Right atrium auricular region (tissue), 2 donors: ENCODE results near the gene HDAC9. TPM values are rescaled to one million over a fixed set of nuclear protein-coding genes. Genes with fewer than 3 reads are reported as not detected.
"Not testable (repeated sequence)": the region's sequence is repeated elsewhere in the genome, so short reads cannot be mapped to it uniquely, and the experiment has no call there.

ENCODE experiments used
- DNase-seq: peaks from one replicate; pipeline ENCODE4 v3.0.0-alpha.2; 2019; ENCODE audit warnings: low spot score
- H3K27ac ChIP-seq, 2 donors: fragments of 200-600 bp; sonication (generic); 1 replicate in 1 of 2; 2 replicates in 1 of 2; pipeline ENCODE4 v1.5.1; 2016 to 2019
- H3K27me3 ChIP-seq, 2 donors: fragments of 200-600 bp; sonication (generic); one replicate each; pipeline versions ENCODE4 v1.5.1 to v1.6.0; 2017 to 2019
- H3K36me3 ChIP-seq: fragments of 200-600 bp; sonication (generic); one replicate; pipeline ENCODE4 v1.5.1; 2016
- H3K4me1 ChIP-seq, 2 donors: fragments of 200-600 bp; sonication (generic); one replicate each; pipeline versions ENCODE4 v1.5.1 to v1.6.0; 2017 to 2019
- H3K4me3 ChIP-seq, 2 donors: fragments of 200-600 bp; sonication (generic); 1 replicate in 1 of 2; 2 replicates in 1 of 2; pipeline ENCODE4 v1.5.1; 2017 to 2019; ENCODE audit warnings: mild to moderate bottlenecking in 1 of 2, moderate library complexity in 1 of 2
- H3K9me3 ChIP-seq, 2 donors: fragments of 200-600 bp; sonication (generic); one replicate each; pipeline ENCODE4 v1.5.1; 2019
- CTCF ChIP-seq, 2 donors: fragments of 200-600 bp; sonication (generic); IDR thresholded peaks; one replicate each; pipeline ENCODE4 v1.5.1; 2019; ENCODE audit warnings: antibody characterized with exemption in 2 of 2
- total RNA-seq, 2 donors: library from RNA; depleted of rRNA; stranded (reverse); fragments of >200 nt; gene quantifications; one replicate each; pipeline ENCODE4 v1.1.0, GENCODE V29; 2016

The HDAC9 gene
- total RNA-seq, 2 donors from 2014 or later: 16.6 to 28.0 TPM

DNA sequence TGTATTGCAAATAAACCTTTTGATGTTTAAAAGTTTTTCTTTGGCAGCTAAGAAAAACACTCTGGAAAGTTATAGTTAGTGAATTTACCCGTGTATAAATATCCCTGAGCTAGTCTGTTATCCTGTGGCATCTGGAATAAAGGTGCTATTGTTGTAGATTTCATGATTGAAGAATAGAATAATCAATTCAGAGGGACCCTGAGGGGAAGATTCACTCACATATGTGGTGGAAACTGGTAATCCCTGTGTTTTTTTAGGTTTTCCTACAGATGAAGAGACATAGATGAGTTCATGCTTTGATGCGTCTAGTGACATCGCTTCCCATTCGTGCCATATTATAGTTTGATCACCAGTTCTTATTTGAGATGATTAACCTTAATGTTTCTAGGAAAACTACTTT lies 457.3 kb downstream of the HDAC9 start:
- Histone ChIP-seq H3K36me3 (no peaks in the 10 kb centered on the region), H3K9me3 (no peaks in the 10 kb centered on the region), H3K4me1 (no peaks in the 10 kb centered on the region), H3K27me3 (no peaks in the 10 kb centered on the region), H3K4me3 (no peak overlapping the region), H3K27ac (no peak overlapping the region)
- DNase-seq: no peak
- no peak for TF ChIP-seq CTCF (IDR thresholded peaks at IDR 0.05)

- Histone ChIP-seq H3K27ac (no peak overlapping the region), H3K27me3 (no peaks in the 10 kb centered on the region), H3K4me1 (no peaks in the 10 kb centered on the region), H3K36me3 (no peaks in the 10 kb centered on the region), H3K4me3 (no peak overlapping the region), H3K9me3 (no peaks in the 10 kb centered on the region)
- no peak for DNase-seq
- no peak for TF ChIP-seq CTCF (IDR thresholded peaks at IDR 0.05)
Observed at GRCh38 chr7:18958627-18959026, 463.1 kb downstream of the HDAC9 start.

- DNase-seq: no peak
- Histone ChIP-seq H3K4me3 (no peak overlapping the region), H3K36me3 (no peaks in the 10 kb centered on the region), H3K27ac (no peak overlapping the region), H3K27me3 (no peaks in the 10 kb centered on the region), H3K4me1 (no peaks in the 10 kb centered on the region), H3K9me3 (no peaks in the 10 kb centered on the region)
- no peak for TF ChIP-seq CTCF (IDR thresholded peaks at IDR 0.05)
Observed at GRCh38 chr7:18960725-18961124, 465.2 kb downstream of the HDAC9 start.

DNA sequence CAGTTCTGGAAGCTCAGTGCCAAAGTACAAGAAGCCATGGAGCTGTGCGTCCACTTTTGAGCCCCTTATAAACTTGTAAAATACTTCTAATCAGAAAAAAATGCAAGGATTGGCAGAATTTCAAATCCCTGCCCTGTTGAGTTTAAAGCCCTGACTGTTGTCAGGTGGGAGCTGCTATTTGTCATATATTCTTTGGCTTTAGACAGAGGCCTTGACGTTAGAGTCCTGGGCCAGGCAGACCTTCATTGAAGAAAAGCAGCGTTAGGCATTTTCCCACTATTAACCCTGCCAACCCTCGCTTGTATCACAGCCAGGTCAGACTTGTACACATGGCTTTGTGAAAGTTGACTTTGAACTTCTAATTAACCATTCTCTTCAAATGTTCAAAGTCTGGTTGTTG lies 466.5 kb downstream of the HDAC9 start:
- H3K27me3 ChIP-seq: no peaks in the 10 kb centered on the region

GRCh38 chr7:18965657-18966056 lies 470.1 kb downstream of the HDAC9 start:
- no peak overlapping the region for H3K27ac ChIP-seq
- no peak overlapping the region for H3K4me3 ChIP-seq
- TF ChIP-seq CTCF (IDR thresholded peaks at IDR 0.05): no peak
- no peaks in the 10 kb centered on the region for H3K9me3 ChIP-seq
- no peaks in the 10 kb centered on the region for H3K27me3 ChIP-seq
- DNase-seq: no peak
- H3K36me3 ChIP-seq: no peaks in the 10 kb centered on the region
- no peaks in the 10 kb centered on the region for H3K4me1 ChIP-seq

More for the DNA sequence above, 466.5 kb downstream of the HDAC9 start:
- Histone ChIP-seq H3K4me3 (no peak overlapping the region), H3K4me1 (no peaks in the 10 kb centered on the region), H3K9me3 (no peaks in the 10 kb centered on the region), H3K36me3 (no peaks in the 10 kb centered on the region), H3K27ac (no peak overlapping the region)
- no peak for DNase-seq
- no peak for TF ChIP-seq CTCF (IDR thresholded peaks at IDR 0.05)

- H3K27ac ChIP-seq, H3K9me3 ChIP-seq, H3K27me3 ChIP-seq, DNase-seq, H3K36me3 ChIP-seq, H3K4me3 ChIP-seq, H3K4me1 ChIP-seq: not testable (repeated sequence)
Observed at GRCh38 chr7:18967755-18968154, 472.2 kb downstream of the HDAC9 start.
